Activated naive CD4-positive, alpha-beta T cell treated with anti-CD3 and anti-CD28 coated beads, Interleukin-2, amount 50 U/mL, for 72 hours (primary cell): ENCODE data around the gene UBE2E2. TPM values are rescaled to one million over a fixed set of nuclear protein-coding genes. Genes with fewer than 3 reads are reported as not detected.
A peak's percentile ranks its signal among the peaks of the same experiment; 100 is the strongest.

Experiments
- ATAC-seq, 2 donors: fragments of 150-1000 bp; cut with Tn5 transposase; 2 replicates each; pipeline ENCODE4 v1.10.0; 2021; ENCODE audit warnings: mild to moderate bottlenecking in 2 of 2, moderate library complexity in 2 of 2
- DNase-seq, 2 donors: peaks; one replicate each; pipeline ENCODE4 v3.0.0; 2021 to 2022; ENCODE audit warnings: low spot score in 2 of 2
- H3K27ac Mint-ChIP-seq, 2 donors: one replicate each; pipeline ENCODE4 v1.8.0; 2022; ENCODE audit warnings: mild to moderate bottlenecking in 2 of 2, mixed read lengths in 2 of 2
- H3K36me3 Mint-ChIP-seq, 2 donors: one replicate each; pipeline ENCODE4 v1.8.0; 2022; ENCODE audit warnings: mixed read lengths in 2 of 2
- H3K9me3 Mint-ChIP-seq, 2 donors: one replicate each; pipeline ENCODE4 v1.8.0; 2022; ENCODE audit warnings: mixed read lengths in 2 of 2
- total RNA-seq, 2 donors: library from RNA; stranded (reverse); gene quantifications; one replicate each; pipeline ENCODE4 v1.2.3, GENCODE V29; 2022

UBE2E2 gene
- total RNA-seq, 2 donors from 2014 or later: 4.7 to 18.3 TPM

DNA sequence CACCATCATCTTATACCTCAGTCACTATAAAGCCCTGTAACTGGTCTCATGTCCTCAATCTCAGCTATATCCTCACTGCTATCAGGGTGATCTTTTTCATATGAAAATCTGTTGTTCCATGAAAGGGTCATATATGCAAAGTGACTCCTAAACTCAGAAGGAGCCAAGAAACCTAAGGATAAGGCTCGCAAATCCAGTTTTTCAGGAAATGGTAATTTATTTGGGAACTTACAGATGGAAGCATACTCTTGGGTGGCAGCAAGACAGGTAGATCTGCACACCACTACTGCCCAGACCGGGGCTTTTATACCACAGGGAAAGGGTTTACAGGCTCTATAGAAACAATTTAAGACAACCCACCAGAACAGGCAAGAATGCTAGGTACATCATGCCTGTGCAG, 272.3 kb downstream of the UBE2E2 start:
- DNase-seq: no peak
- no peak overlapping the region for H3K27ac Mint-ChIP-seq
- no peak for ATAC-seq
- peaks cover 19 to 23% of the 10 kb centered on the region in 2 donors for H3K36me3 Mint-ChIP-seq
- peaks cover 10 to 23% of the 10 kb centered on the region in 2 donors for H3K9me3 Mint-ChIP-seq

- ATAC-seq: no peak
- no peak for DNase-seq
- H3K9me3 Mint-ChIP-seq: peaks cover 11 to 19% of the 10 kb centered on the region in 2 donors
- no peak overlapping the region for H3K27ac Mint-ChIP-seq
- H3K36me3 Mint-ChIP-seq: peaks cover 20 to 25% of the 10 kb centered on the region in 2 donors
Observed at GRCh38 chr3:23479026-23479425, 275.9 kb downstream of the UBE2E2 start.

DNA sequence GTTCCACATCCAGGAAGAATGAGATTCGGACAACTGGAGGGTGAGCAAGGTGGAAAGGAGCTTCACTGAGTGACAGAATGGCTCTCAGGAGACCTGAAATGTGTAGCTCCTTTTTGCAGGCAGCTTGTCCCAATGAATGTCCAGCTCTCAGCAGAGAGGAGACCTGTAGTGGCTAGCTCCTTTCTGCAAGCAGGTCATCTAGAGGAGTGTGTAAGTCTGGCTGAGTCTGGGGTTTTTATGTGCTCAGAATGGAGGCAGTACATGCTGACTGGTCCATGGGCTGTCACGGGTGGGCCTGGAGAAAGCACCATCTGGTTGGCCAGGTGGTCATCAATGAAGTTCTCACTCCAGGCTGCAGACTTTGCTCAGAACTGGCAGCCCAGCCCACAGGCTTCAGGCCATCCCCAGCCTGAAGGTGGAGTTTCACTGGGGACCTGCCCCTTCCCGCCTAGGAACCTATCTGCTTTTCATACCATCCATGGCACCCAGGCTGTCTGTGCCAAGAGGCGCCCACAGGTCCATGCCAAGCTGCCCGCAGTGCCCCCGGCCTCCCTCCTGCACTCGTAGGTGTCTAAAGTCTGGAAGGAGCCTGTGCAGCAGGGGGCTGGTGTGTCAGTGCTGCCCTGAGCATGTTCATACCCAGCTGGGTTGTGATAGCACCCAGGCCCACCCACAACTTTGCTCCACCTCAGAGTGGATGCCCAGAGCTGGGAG, 276.6 kb downstream of the UBE2E2 start:
- Mint-ChIP-seq H3K9me3 (peaks cover 17 to 22% of the 10 kb centered on the region in 2 donors), H3K27ac (no peak overlapping the region), H3K36me3 (peaks cover 27 to 32% of the 10 kb centered on the region in 2 donors)
- ATAC-seq (no peak), DNase-seq (no peak)

- H3K36me3 Mint-ChIP-seq: peaks cover 28 to 34% of the 10 kb centered on the region in 2 donors
- H3K27ac Mint-ChIP-seq: no peak overlapping the region
- DNase-seq (no peak), ATAC-seq (no peak)
- peaks cover 17 to 18% of the 10 kb centered on the region in 2 donors for H3K9me3 Mint-ChIP-seq
Observed at GRCh38 chr3:23480329-23480714, 277.2 kb downstream of the UBE2E2 start.

DNA sequence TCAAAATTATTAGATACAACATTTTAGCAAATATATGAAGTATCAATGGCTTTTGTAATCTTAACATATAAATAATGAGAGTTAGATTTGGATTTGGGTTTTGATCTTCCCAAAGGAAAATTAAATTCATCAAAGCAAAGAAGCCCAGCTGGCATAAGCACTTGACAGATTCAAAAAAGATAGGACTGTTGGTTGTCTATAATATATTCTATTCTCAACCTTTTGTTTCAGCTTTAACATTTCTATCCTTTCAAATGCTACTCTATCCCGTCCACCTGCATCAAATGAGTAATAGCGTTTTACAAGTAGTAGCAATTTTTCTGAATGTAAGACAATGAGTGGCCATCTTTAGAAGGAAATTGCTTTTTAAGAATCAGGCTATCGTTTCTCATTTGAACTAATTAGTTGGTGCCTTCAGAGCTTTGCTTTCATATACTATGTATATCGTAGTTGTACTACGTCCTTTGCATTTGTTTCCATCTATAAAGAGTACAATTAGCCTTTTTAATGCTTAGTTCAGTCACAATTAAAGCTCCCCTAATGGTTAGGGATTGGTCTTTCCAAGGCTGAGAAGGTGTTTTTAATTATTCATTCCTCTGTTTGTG, 278.0 kb downstream of the UBE2E2 start:
- Mint-ChIP-seq H3K27ac (no peak overlapping the region), H3K9me3 (peaks cover 14 to 23% of the 10 kb centered on the region in 2 donors), H3K36me3 (peaks cover 36 to 41% of the 10 kb centered on the region in 2 donors)
- DNase-seq: no peak
- no peak for ATAC-seq

DNA sequence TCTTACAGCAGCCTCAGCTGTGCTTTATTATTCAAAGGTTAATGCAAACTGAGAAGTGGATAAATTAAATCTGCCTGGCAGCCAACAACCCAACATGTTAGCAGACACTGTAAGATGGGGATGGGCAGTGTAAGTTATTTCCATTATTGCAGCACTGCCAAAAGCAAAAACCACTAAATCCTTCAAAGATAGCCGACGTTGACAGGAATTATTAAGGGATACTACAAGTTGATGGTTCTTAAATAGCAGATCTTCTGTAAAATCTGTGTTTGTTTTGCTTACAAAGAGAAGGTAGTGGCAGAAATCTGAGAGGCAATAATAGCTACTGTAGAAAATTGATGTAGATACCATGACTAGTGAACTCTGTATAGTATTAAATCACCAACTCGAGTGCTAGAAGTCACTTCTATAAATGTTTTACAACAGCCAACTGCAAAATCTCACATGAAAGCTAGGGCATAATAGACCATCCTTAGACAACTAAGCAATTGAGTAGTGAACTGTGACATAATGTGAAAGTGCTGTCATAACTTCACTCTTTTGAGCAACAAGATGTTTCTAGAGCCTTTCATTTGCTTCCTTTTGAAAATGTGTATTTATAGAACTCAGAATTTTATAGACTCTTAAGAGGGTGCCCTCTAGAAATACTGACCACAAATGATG, 278.6 kb downstream of the UBE2E2 start:
- ATAC-seq: peak in 1 of 2 donors; percentile 32
- no peak for DNase-seq
- H3K36me3 Mint-ChIP-seq: peaks cover 41% of the 10 kb centered on the region in 2 donors
- H3K27ac Mint-ChIP-seq: no peak overlapping the region
- H3K9me3 Mint-ChIP-seq: peaks cover 13 to 23% of the 10 kb centered on the region in 2 donors

DNA sequence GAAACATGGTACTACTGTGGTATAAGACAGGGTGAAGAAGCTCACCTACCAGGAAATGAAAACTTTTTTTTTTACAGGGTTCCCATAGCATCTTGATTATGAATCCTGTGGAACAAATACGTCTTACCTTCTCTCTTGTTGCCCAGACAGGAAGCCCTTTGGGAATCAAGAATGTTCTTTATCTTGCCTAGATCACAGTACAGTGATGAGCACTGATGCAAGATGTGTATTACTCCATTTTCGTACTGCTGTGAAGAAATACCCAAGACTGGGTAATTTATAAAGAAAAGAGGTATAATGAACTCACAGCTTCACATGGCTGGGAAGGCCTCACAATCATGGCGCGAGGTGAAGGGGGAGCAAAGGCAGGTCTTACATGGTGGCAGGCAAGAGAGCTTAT, 281.3 kb downstream of the UBE2E2 start:
- peaks cover 26 to 29% of the 10 kb centered on the region in 2 donors for H3K36me3 Mint-ChIP-seq
- H3K27ac Mint-ChIP-seq: peak overlapping the region in 1 of 2 donors; percentile 56
- H3K9me3 Mint-ChIP-seq: peaks cover 6 to 14% of the 10 kb centered on the region in 2 donors
- DNase-seq (no peak), ATAC-seq (no peak)

DNA sequence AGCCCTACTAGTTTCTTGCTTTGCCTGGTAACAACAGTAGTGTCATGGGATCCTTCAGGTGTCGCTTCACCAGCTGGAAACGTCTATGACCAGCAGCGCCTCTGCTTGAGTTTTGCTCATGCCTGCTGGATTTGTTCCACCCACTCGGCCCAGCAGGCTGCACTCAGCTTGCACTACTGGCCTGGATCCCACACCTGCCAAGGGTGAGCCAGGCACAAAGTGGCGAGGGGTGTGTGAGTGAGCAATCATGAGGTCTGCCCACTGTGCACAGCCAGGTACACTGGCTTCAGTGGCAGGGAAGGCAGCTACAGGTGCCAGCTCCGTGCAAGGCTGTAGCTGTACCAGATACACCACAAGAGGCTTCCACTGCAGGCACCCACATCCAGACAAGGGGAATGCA, 282.8 kb downstream of the UBE2E2 start:
- no peak for ATAC-seq
- DNase-seq: no peak
- H3K36me3 Mint-ChIP-seq: peaks cover 17 to 21% of the 10 kb centered on the region in 2 donors
- peaks cover 6 to 14% of the 10 kb centered on the region in 2 donors for H3K9me3 Mint-ChIP-seq
- no peak overlapping the region for H3K27ac Mint-ChIP-seq

- ATAC-seq (no peak), DNase-seq (no peak)
- Mint-ChIP-seq H3K36me3 (peaks cover 17 to 21% of the 10 kb centered on the region in 2 donors), H3K27ac (no peak overlapping the region), H3K9me3 (peaks cover 6 to 14% of the 10 kb centered on the region in 2 donors)
Observed at GRCh38 chr3:23487015-23487414, 283.9 kb downstream of the UBE2E2 start.

GRCh38 chr3:23488618-23489017, 285.5 kb downstream of the UBE2E2 start:
- Mint-ChIP-seq H3K9me3 (peaks cover 6 to 14% of the 10 kb centered on the region in 2 donors), H3K36me3 (peaks cover 17 to 21% of the 10 kb centered on the region in 2 donors), H3K27ac (no peak overlapping the region)
- DNase-seq (no peak), ATAC-seq (no peak)

DNA sequence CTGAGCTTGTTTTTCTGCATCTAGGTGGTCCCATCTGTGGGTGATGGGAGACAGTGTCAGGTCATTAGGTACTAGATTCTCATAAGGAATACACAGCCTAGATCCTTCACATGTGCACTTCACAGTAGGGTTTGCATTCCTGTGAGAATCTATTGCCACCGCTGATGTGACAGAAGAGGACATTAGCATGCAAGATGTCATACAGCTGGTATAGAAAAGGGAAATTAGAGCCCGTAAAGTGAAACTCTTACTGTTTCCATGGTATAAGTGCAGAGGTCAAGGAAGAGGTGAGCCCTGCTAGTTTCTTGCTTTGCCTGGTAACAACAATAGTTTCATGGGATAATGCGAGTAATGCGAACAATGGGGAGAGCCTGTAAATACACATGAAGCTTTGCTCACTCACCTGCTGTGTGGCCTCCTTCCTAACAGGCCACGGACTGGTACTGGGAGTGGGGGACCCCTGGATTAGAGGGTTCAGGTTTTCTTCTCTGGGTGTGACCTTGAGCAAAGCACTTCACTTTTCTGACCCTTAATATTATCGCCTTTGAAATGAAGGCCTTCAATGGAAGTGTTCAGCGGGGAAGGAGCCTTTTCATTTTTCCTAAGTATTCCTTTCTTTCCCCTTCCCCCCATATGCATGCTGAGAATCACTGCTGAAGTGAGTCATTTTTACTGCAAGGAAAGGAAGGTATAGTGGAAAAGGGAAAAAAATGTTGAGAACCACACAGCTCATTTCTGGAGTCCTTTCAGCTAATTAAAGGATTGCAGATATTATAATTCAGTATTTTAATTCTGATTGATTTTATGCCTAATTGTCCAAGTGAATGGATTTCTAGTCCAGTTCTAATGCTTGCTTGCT, 286.4 kb downstream of the UBE2E2 start:
- H3K9me3 Mint-ChIP-seq: peaks cover under 1 to 7% of the 10 kb centered on the region in 2 donors
- no peak overlapping the region for H3K27ac Mint-ChIP-seq
- no peak for DNase-seq
- H3K36me3 Mint-ChIP-seq: peaks cover 11 to 16% of the 10 kb centered on the region in 2 donors
- no peak for ATAC-seq

DNA sequence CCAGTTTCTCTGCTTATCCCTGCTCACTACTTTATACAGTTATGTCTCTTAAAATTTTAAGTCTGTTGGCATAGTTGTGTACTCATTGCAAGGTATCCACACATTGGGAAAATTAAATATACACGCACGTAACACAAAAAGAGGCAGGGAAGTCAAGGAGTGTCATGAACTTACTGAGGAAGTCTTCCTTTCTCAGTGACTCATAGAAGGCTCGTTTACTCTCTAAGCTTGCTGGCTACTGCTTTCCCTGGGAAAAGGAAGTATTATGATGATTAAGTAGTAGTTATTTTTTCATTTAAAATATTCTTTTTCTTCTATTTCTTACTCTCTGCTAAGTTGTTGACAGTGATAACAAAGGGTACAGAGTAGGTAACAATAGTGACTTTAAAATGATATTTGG, 287.3 kb downstream of the UBE2E2 start:
- no peak for ATAC-seq
- peaks cover 0 to 4% of the 10 kb centered on the region in 2 donors for H3K9me3 Mint-ChIP-seq
- no peak overlapping the region for H3K27ac Mint-ChIP-seq
- H3K36me3 Mint-ChIP-seq: peaks cover 6 to 12% of the 10 kb centered on the region in 2 donors
- DNase-seq: no peak

DNA sequence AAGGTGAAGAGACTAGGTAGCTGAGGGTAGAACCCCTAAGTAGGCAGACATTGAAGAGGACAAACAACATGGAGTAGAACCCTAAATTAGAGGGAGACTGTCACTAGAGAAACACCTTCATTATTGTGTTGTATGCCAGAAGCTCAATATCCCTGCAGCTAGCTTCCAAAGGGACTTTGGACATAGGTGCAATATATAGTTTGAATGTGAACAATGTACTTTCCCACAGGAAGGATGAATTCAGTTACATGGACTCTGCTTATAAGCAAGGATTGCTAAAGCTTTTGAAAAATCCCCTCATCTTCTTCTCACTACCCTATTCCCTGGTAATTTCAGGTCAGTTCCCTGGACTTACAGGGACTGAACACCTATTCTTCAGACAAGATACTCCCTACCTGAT, 288.9 kb downstream of the UBE2E2 start:
- ATAC-seq (no peak), DNase-seq (no peak)
- no peaks in the 10 kb centered on the region for H3K36me3 Mint-ChIP-seq
- no peak overlapping the region for H3K27ac Mint-ChIP-seq
- H3K9me3 Mint-ChIP-seq: no peaks in the 10 kb centered on the region

GRCh38 chr3:23493889-23494288, 290.8 kb downstream of the UBE2E2 start:
- Mint-ChIP-seq H3K36me3 (no peaks in the 10 kb centered on the region), H3K9me3 (no peaks in the 10 kb centered on the region), H3K27ac (no peak overlapping the region)
- ATAC-seq (no peak), DNase-seq (no peak)

- Mint-ChIP-seq H3K27ac (no peak overlapping the region), H3K36me3 (no peaks in the 10 kb centered on the region), H3K9me3 (no peaks in the 10 kb centered on the region)
- DNase-seq (no peak), ATAC-seq (no peak)
Observed at GRCh38 chr3:23494967-23495366, 291.8 kb downstream of the UBE2E2 start.

DNA sequence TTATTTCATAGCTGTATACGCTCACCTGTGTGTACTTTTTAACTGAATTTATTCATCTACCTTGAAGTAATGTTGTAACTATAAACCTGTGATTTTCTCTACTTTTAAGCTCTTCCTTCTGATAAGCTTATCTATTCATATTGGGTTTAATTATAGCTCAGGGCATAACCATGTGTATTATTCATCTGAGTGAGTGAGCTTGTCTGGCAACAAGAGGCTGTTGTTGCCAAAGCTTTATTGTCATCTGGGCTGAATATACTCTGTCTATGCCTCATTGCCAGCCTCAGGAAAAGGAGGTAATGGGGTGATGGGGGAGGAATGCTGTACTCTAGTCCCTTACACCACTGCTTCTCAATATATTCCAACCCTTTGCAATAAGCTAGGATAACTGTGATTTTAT, 292.4 kb downstream of the UBE2E2 start:
- Mint-ChIP-seq H3K36me3 (no peaks in the 10 kb centered on the region), H3K9me3 (no peaks in the 10 kb centered on the region), H3K27ac (no peak overlapping the region)
- DNase-seq (no peak), ATAC-seq (no peak)

GRCh38 chr3:23496165-23496564, 293.0 kb downstream of the UBE2E2 start:
- Mint-ChIP-seq H3K27ac (no peak overlapping the region), H3K9me3 (no peaks in the 10 kb centered on the region), H3K36me3 (peaks cover 0 to 6% of the 10 kb centered on the region in 2 donors)
- ATAC-seq (no peak), DNase-seq (no peak)
